Posterior cingulate gyrus (tissue), 11 donors: ENCODE results near the gene BATF.

Source experiments
- DNase-seq, 10 donors: peaks; one replicate each; pipeline versions ENCODE4 v3.0.0 to v3.0.0-alpha.2; 2020 to 2021; ENCODE audit warnings: mixed read lengths in 3 of 10
- intact Hi-C: fragments of 100-400 bp; cut with DNase I; formaldehyde crosslinking; loops from one replicate; pipeline ENCODE4 v1.15.1; 2023

Gene BATF

DNA sequence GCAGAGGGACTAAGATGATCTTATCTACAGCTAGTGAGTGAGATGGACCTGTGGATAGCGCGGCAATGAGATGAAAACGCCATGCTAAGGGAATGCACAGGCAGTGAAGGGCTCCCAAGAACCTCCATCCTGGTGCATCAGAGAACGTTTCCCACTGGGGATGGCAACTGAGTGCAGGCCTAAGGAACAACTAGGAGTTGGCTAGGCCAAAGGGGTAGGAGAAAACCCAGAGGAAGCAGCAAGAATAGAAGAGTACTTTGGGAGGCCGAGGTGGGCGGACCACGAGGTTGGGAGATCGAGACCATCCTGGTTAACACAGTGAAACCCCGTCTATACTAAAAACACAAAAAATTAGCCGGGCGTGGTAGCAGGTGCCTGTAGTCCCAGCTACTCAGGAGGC is 24.6 kb upstream of the BATF start:
- no peak for DNase-seq
- intact Hi-C loops: loop anchor here (10.0 kb wide), 1 partner anchor 373 kb away; the partner anchor contains the start of gene NEK9

GRCh38 chr14:75499084-75499875 is 23.0 kb upstream of the BATF start:
- no peak for DNase-seq
- intact Hi-C loops: loop anchor here (10.0 kb wide), 1 partner anchor 374 kb away; the partner anchor contains the start of gene NEK9

DNA sequence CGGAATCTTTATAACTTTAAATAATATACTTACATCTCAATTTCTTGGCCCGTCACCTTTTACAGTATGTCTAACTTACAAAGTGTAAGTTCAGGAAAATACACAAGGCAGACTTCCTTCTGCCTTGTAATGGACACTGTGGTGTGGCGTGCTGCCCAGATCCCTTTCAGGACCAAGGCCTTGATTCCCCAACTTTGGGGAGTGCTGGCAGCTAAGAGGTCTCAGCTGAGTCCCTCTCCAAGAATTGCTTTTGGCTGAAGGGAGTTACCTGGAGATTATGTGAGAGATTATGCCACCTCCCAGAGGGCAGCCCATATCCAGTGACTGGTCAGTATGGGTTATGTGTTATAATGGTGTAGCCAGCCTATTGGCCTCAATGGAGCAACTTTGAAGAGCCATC is 21.2 kb upstream of the BATF start:
- intact Hi-C loops: no loop called here
- no peak for DNase-seq

- no peak for DNase-seq
- intact Hi-C loops: no loop called here
These were observed 17.9 kb upstream of the BATF start for GRCh38 chr14:75504411-75504810.

DNA sequence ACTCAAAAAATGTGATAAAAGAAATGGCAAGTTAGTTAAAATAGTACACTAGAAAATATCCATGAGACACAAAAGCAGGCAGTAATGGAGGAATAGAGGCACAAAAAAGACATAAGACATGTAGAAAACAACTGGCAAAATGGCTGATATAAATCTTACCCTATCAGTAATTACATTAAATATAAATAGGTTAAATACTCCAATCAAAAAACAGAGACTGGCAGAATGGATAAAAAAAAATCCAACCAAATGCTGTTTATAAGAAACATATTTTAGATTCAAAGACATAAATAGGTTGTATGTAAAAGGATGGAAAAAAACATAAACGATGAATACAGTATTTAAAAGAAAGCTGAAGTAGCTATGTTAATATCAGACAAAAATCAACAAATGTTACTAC is 15.3 kb upstream of the BATF start:
- no peak for DNase-seq
- intact Hi-C loops: no loop called here

- intact Hi-C loops: no loop called here
- DNase-seq: no peak
These were observed 11.7 kb upstream of the BATF start for GRCh38 chr14:75510547-75510946.

DNA sequence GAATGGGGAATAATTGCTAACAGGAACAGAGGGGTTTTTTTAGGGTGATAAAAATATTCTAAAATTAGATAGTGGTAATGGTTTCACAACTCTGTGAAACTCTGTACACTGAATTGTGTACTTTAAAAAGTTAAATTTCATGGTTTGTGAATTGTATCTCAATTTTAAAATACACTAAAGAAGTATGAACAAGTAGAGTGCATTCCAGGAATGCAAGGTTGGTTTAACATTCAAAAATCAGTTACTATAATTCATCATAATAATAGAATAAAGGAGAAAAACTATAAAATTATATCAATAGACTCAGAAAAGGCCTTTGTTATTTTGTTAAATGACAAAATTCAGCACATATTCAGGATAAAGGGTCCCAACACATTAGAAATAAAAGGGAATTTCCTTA is 11.1 kb upstream of the BATF start:
- intact Hi-C loops: no loop called here
- no peak for DNase-seq

DNA sequence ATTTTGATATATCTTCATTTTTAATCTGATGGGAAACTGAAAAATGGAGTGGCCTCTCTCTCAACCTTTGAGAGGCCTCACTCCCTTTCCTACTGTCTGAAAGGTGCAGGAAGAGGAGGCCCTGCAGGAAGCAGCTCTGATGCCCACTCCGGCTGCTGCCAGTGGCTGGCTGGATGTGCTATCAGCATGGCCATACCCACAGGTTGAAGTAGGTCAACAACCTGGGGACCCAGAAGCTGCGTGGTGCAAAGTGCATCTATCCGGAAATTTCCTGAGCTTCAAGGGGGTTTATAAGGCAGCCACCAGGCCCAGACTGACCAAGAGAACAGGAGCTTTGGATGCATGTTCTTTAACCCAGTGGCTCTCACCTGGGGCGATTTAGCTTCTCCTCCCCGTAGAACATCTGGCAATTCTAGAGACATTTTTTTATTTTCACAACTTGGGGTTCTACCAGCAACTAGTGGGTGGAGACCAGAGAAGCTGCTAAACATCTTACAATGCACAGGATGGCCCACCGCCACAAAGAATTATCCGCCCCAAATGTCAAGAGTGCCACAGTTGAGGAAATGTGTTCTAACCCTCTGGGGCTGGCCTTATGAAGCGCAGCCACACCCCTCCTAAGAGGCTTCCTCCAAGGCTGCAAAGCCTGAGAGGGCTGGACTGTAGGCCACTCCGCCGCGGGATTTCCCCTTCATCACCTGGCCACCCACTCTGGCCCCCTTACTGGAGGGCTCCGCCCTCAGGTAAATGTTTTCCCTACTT is 8.2 kb upstream of the BATF start:
- DNase-seq: no peak
- intact Hi-C loops: no loop called here

DNA sequence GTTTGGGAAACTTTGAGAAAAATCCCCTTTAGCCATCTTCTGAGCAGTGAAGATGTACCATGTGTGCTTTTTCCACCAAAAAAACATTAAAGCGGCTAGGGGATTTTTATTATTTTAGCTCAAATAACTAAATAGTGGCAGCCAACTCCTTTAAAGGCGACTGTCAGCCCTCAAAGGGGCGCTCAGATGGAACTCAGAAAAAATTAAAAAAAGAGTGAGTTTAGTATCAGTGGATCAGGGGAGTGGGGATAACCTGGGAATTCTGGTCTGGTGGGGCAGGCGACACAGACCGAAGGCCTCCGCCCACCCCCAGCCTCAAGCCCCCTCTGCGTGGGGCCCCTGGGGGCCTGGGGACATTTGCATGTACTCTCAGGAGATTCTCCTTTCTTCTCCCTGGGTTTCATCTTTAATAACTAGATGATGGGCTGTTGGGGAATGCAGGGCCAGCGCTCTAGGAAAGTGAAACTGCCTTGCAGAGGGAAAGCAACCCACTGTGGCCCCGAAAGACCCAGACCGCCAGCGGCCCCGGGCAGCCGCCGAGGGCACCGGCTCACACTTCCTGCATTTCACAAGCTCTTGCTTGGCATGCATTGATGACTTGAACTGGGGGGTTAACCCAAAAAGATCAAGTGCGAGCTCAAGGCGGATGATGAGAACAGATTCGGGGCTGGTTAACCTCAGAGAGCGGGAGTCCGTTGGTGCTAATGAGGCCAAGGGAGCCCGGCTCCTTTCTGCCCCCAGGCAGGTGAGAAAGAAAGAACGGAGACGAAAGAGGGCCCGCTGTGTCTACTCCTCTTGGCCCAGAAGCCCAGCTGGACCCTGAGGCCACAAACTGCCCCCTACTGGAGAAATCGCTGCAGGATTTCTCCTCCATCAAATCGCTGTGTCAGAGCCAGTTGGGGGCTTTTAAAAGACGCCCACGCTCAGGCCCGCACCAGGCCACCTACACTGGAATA is 7.3 kb upstream of the BATF start:
- DNase-seq: peak in 2 of 10 donors; percentile 19 to 85

GRCh38 chr14:75515629-75515996 is 6.7 kb upstream of the BATF start:
- no peak for DNase-seq
- intact Hi-C loops: no loop called here

More for the DNA sequence above, 7.3 kb upstream of the BATF start:
- intact Hi-C loops: no loop called here

DNA sequence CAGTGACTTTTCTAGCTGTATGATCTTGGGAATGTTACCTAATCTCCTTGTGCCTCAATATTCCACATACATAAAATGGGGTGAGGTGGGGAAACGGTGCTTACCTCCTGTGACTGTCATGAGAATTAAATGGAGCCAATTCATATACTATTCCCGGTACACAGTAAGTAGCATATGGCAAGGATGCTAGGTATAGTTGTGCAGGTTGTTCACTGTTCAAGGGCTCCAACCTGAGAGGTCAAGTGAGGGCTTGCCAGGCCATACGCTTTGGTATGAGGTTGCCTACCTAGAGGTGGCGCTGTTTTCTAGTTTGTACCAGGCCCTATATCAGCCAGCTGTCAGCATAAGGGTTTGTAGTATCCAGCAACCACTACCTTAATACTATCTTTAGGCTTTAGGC is 3.6 kb upstream of the BATF start:
- no peak for DNase-seq
- intact Hi-C loops: no loop called here

- no peak for DNase-seq
- intact Hi-C loops: no loop called here
These were observed 2.9 kb upstream of the BATF start for GRCh38 chr14:75519394-75519793.

- intact Hi-C loops: no loop called here
- DNase-seq: no peak
These were observed 2.2 kb upstream of the BATF start for GRCh38 chr14:75519826-75520728.

- DNase-seq: no peak
- intact Hi-C loops: no loop called here
These were observed 1.4 kb upstream of the BATF start for GRCh38 chr14:75520852-75521251.

GRCh38 chr14:75521415-75522199 is 662 bp upstream of the BATF start:
- no peak for DNase-seq
- intact Hi-C loops: no loop called here

DNA sequence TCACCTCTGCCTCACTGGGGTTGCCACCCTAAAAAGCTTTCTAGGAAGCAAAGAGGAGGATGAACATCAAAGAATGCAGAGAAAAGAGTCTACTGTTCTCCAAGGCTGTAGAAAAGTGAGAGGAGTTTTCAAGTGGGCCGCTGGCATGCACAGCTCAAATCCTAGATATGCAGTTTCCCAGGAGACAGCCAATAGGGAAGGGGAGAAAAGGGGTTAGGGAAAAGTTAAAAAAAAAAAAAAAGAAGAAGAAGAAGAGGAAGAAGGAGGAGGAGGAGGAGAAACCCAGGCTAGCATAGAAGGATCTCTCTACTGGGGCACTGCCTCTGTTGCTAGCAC is 682 bp downstream of the BATF start:
- no peak for DNase-seq
- intact Hi-C loops: no loop called here

GRCh38 chr14:75523771-75524171 is 1.5 kb downstream of the BATF start:
- DNase-seq: no peak
- intact Hi-C loops: no loop called here

DNA sequence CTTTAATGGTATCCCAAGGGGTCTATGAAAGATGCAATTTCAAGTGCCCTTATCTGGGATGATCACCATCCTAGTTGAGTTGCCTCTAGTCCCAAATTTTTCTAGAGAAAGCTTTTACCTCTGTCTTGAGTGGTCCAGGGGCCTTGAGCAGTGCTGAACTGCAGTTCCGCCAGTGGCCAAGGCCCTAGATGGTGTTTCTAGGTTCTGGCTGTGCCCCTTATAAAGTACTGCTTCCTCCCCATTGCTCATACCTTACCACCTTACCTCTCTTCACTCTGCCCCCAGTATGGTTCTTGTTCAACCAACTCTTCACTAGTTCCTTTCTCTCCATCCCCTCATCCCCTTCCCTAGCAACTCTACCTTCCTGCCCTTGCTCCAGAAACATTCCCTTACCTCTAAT is 3.7 kb downstream of the BATF start:
- DNase-seq: no peak
- intact Hi-C loops: loop anchor here (5.0 kb wide), 1 partner anchor 751 kb away; no protein-coding TSS in a partner anchor
